Thyroid gland (tissue), 4 donors: ENCODE results near the gene C2CD2.

ENCODE experiments used
- POLR2A ChIP-seq, 2 donors: fragments of 450-650 bp; IDR thresholded peaks; one replicate each; pipeline ENCODE4 v1.6.1; 2017; ENCODE audit warnings: antibody characterized with exemption in 2 of 2, mild to moderate bottlenecking in 2 of 2, moderate library complexity in 1 of 2
- TF ChIP-seq, protein P1 (sequence below), 6 experiments: fragments of 200-600 bp in 3 of 6; fragments of 450-650 bp in 3 of 6; sonication (generic) in 3 of 6; IDR thresholded peaks; one replicate each; pipeline ENCODE4 v1.5.1; 2016 to 2019; ENCODE audit warnings: antibody characterized with exemption in 6 of 6, mild to moderate bottlenecking in 2 of 6, inconsistent platforms in 1 of 6, moderate library complexity in 1 of 6

DNA sequence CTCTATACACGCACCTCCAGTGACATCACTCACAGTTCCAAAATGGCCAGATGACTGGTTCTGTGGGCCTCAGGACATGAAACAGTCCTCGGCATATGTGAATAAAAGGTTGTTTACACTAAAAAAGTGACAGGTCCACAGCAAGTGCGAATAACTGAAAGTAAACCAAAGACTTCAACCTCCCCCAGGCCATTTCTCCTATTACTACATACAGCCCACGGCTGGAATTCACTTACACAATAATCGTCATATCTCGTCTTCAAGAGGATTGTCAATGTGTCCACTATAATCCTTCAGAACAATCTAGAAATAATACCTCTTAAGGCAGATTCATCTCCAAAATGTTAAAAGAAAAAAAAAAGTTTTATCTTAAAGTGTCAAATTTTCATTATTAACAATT is 72.8 kb downstream of the C2CD2 start:
- TF ChIP-seq, protein P1, sequence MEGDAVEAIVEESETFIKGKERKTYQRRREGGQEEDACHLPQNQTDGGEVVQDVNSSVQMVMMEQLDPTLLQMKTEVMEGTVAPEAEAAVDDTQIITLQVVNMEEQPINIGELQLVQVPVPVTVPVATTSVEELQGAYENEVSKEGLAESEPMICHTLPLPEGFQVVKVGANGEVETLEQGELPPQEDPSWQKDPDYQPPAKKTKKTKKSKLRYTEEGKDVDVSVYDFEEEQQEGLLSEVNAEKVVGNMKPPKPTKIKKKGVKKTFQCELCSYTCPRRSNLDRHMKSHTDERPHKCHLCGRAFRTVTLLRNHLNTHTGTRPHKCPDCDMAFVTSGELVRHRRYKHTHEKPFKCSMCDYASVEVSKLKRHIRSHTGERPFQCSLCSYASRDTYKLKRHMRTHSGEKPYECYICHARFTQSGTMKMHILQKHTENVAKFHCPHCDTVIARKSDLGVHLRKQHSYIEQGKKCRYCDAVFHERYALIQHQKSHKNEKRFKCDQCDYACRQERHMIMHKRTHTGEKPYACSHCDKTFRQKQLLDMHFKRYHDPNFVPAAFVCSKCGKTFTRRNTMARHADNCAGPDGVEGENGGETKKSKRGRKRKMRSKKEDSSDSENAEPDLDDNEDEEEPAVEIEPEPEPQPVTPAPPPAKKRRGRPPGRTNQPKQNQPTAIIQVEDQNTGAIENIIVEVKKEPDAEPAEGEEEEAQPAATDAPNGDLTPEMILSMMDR (IDR thresholded peaks at IDR 0.05): no peak
- no peak for TF ChIP-seq POLR2A (IDR thresholded peaks at IDR 0.05)
